Astrocyte (in vitro differentiated cells and primary cell): ENCODE measurements around the gene BEX1. TPM values are rescaled to one million over a fixed set of nuclear protein-coding genes. Genes with fewer than 3 reads are reported as not detected.

Experiments
- DNase-seq: peaks from one replicate; pipeline ENCODE4 v3.0.0-alpha.2; 2010; ENCODE audit warnings: low read depth
- FAIRE-seq: peaks from 2 replicates; lab custom pipeline; 2011; peaks lifted over from hg19 to GRCh38; lab: Jason Lieb, UNC
- H2AFZ ChIP-seq: 2 replicates; pipeline ENCODE4 v1.6.0; 2012; ENCODE audit warnings: low read depth, low read length, inconsistent platforms
- H3K27ac ChIP-seq: 2 replicates; pipeline ENCODE4 v1.5.1; 2011; ENCODE audit warnings: low read depth, low read length, inconsistent platforms
- H3K27me3 ChIP-seq: 2 replicates; pipeline ENCODE4 v1.6.0; 2011; ENCODE audit warnings: low read length, inconsistent platforms; ENCODE audit not compliant: insufficient read depth
- H3K36me3 ChIP-seq: 2 replicates; pipeline ENCODE4 v1.5.1; 2011; ENCODE audit warnings: low read length, inconsistent platforms; ENCODE audit not compliant: insufficient read depth
- H3K4me1 ChIP-seq: 2 replicates; pipeline ENCODE4 v1.5.1; 2011; ENCODE audit warnings: low read length, inconsistent platforms; ENCODE audit not compliant: insufficient read depth
- H3K4me2 ChIP-seq: 2 replicates; pipeline ENCODE4 v1.6.0; 2012; ENCODE audit warnings: low read length, inconsistent platforms
- H3K4me3 ChIP-seq: 2 replicates; pipeline ENCODE4 v1.5.1; 2011; ENCODE audit warnings: low read depth, mild to moderate bottlenecking, low read length, inconsistent platforms; ENCODE audit not compliant: insufficient read depth
- H3K79me2 ChIP-seq: 2 replicates; pipeline ENCODE4 v1.6.0; 2012; ENCODE audit warnings: mild to moderate bottlenecking, low read length, inconsistent platforms; ENCODE audit not compliant: insufficient read depth
- H3K9ac ChIP-seq: 2 replicates; pipeline ENCODE4 v1.6.0; 2012; ENCODE audit warnings: mild to moderate bottlenecking, low read length, inconsistent platforms
- H3K9me3 ChIP-seq: 2 replicates; pipeline ENCODE4 v1.5.1; 2012; ENCODE audit warnings: low read depth, mild to moderate bottlenecking, low read length, inconsistent platforms; ENCODE audit not compliant: insufficient read depth
- H4K20me1 ChIP-seq: 2 replicates; pipeline ENCODE4 v1.6.0; 2012; ENCODE audit warnings: low read length, inconsistent platforms; ENCODE audit not compliant: insufficient read depth
- H3K27ac Mint-ChIP-seq: one replicate; pipeline ENCODE4 v1.8.0; 2021; ENCODE audit warnings: mild to moderate bottlenecking, mixed read lengths; ENCODE audit not compliant: unreplicated experiment
- H3K27me3 Mint-ChIP-seq: one replicate; pipeline ENCODE4 v1.8.0; 2021; ENCODE audit warnings: low read depth, mixed read lengths; ENCODE audit not compliant: unreplicated experiment
- H3K36me3 Mint-ChIP-seq: one replicate; pipeline ENCODE4 v1.8.0; 2021; ENCODE audit warnings: low read depth, mixed read lengths; ENCODE audit not compliant: unreplicated experiment
- H3K4me1 Mint-ChIP-seq: one replicate; pipeline ENCODE4 v1.8.0; 2021; ENCODE audit warnings: low read depth, mixed read lengths; ENCODE audit not compliant: unreplicated experiment
- H3K4me3 Mint-ChIP-seq: one replicate; pipeline ENCODE4 v1.8.0; 2021; ENCODE audit warnings: mild to moderate bottlenecking, moderate library complexity, mixed read lengths; ENCODE audit not compliant: unreplicated experiment
- H3K9me3 Mint-ChIP-seq: one replicate; pipeline ENCODE4 v1.8.0; 2021; ENCODE audit warnings: mild to moderate bottlenecking, mixed read lengths; ENCODE audit not compliant: unreplicated experiment
- CTCF ChIP-seq: IDR thresholded peaks from 2 replicates; pipeline ENCODE4 v1.5.1; 2011; ENCODE audit warnings: low read depth, mild to moderate bottlenecking, inconsistent platforms, low read length, moderate library complexity; ENCODE audit not compliant: insufficient read depth
- EZH2 ChIP-seq: IDR thresholded peaks from 2 replicates; pipeline ENCODE4 v1.6.1; 2012; ENCODE audit warnings: mild to moderate bottlenecking, low read length, inconsistent platforms; ENCODE audit not compliant: insufficient read depth
- total RNA-seq: library from RNA; stranded (reverse); gene quantifications from 2 replicates; pipeline ENCODE4 v1.2.1, GENCODE V29; 2021

BEX1 gene
- total RNA-seq, 1 donor from 2014 or later, result 16.6 TPM

- no peak overlapping the region for H3K4me3 Mint-ChIP-seq
- no peaks in the 10 kb centered on the region for H3K36me3 Mint-ChIP-seq
- DNase-seq (peak; percentile 8), FAIRE-seq (peak; percentile 5)
- H3K27me3 ChIP-seq, result no peaks in the 10 kb centered on the region
- H3K36me3 ChIP-seq, result no peaks in the 10 kb centered on the region
- H3K9me3 ChIP-seq, result no peaks in the 10 kb centered on the region
- no peaks in the 10 kb centered on the region for H4K20me1 ChIP-seq
- no peak overlapping the region for H2AFZ ChIP-seq
- no peaks in the 10 kb centered on the region for H3K27me3 Mint-ChIP-seq
- no peaks in the 10 kb centered on the region for H3K4me1 ChIP-seq
- H3K27ac ChIP-seq, result no peak overlapping the region
- no peak overlapping the region for H3K4me2 ChIP-seq
- no peaks in the 10 kb centered on the region for H3K9me3 Mint-ChIP-seq
- no peak overlapping the region for H3K9ac ChIP-seq
- no peak overlapping the region for H3K4me3 ChIP-seq
- H3K4me1 Mint-ChIP-seq, result peaks cover 3% of the 10 kb centered on the region
- H3K79me2 ChIP-seq, result no peaks in the 10 kb centered on the region
- no peak overlapping the region for H3K27ac Mint-ChIP-seq
- TF ChIP-seq EZH2 (no peak), CTCF (no peak)
Observed at GRCh38 chrX:103066606-103067005, 2.6 kb upstream of the BEX1 start.

- peaks cover 3% of the 10 kb centered on the region for H3K4me1 Mint-ChIP-seq
- no peak overlapping the region for H3K27ac Mint-ChIP-seq
- no peaks in the 10 kb centered on the region for H3K36me3 Mint-ChIP-seq
- no peaks in the 10 kb centered on the region for H3K79me2 ChIP-seq
- no peaks in the 10 kb centered on the region for H3K36me3 ChIP-seq
- peak overlapping the region; percentile 34 for H3K4me3 ChIP-seq
- H3K27me3 ChIP-seq, result no peaks in the 10 kb centered on the region
- H4K20me1 ChIP-seq, result no peaks in the 10 kb centered on the region
- no peaks in the 10 kb centered on the region for H3K4me1 ChIP-seq
- H2AFZ ChIP-seq, result peak overlapping the region; percentile 56
- no peaks in the 10 kb centered on the region for H3K9me3 Mint-ChIP-seq
- no peaks in the 10 kb centered on the region for H3K9me3 ChIP-seq
- TF ChIP-seq EZH2, result no peak
- no peak for TF ChIP-seq CTCF
- peak; percentile 64 for FAIRE-seq
- no peaks in the 10 kb centered on the region for H3K27me3 Mint-ChIP-seq
- DNase-seq, result peak; percentile 10
- H3K4me2 ChIP-seq, result peak overlapping the region; percentile 71
- peak overlapping the region; percentile 80 for H3K4me3 Mint-ChIP-seq
- peak overlapping the region; percentile 42 for H3K27ac ChIP-seq
- H3K9ac ChIP-seq, result peak overlapping the region; percentile 74
Observed at GRCh38 chrX:103063191-103063845, 653 bp downstream of the BEX1 start.

GRCh38 chrX:103061486-103061885, 2.5 kb downstream of the BEX1 start:
- Mint-ChIP-seq H3K27me3 (no peaks in the 10 kb centered on the region), H3K9me3 (no peaks in the 10 kb centered on the region), H3K4me3 (no peak overlapping the region), H3K27ac (no peak overlapping the region), H3K4me1 (peaks cover 3% of the 10 kb centered on the region), H3K36me3 (no peaks in the 10 kb centered on the region)
- peak; percentile 58 for FAIRE-seq
- H3K9me3 ChIP-seq, result no peaks in the 10 kb centered on the region
- no peaks in the 10 kb centered on the region for H3K36me3 ChIP-seq
- H3K79me2 ChIP-seq, result no peaks in the 10 kb centered on the region
- DNase-seq, result no peak
- no peaks in the 10 kb centered on the region for H3K27me3 ChIP-seq
- H3K9ac ChIP-seq, result no peak overlapping the region
- H3K27ac ChIP-seq, result no peak overlapping the region
- H2AFZ ChIP-seq, result no peak overlapping the region
- no peak overlapping the region for H3K4me3 ChIP-seq
- no peak for TF ChIP-seq CTCF
- TF ChIP-seq EZH2, result no peak
- H3K4me1 ChIP-seq, result no peaks in the 10 kb centered on the region
- no peaks in the 10 kb centered on the region for H4K20me1 ChIP-seq
- H3K4me2 ChIP-seq, result no peak overlapping the region
